Activated CD4-positive, alpha-beta T cell treated with anti-CD3 and anti-CD28 coated beads, Interleukin-2, amount 50 U/mL, for 16 hours (primary cell): ENCODE results near the gene PER2.

Source experiments
- DNase-seq: peaks from one replicate; pipeline ENCODE4 v3.0.0-alpha.2; 2020

PER2 gene

DNA sequence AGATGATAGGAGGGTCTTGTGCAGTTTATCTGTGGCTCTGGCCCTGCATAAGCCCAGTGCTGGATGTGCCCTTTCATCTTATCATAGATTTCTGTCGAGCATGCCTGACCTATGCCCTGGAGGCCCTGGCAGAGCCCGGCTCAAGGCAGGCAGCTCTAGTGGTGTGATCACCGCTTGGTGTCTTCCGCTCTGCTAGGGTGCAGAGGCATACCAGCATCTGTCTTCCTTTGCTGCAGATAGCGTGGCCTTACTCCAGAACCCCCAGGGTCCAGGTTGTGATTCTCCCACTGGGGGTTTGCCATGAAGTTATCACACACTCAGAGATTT lies 18.2 kb upstream of the PER2 start:
- DNase-seq, result no peak

DNA sequence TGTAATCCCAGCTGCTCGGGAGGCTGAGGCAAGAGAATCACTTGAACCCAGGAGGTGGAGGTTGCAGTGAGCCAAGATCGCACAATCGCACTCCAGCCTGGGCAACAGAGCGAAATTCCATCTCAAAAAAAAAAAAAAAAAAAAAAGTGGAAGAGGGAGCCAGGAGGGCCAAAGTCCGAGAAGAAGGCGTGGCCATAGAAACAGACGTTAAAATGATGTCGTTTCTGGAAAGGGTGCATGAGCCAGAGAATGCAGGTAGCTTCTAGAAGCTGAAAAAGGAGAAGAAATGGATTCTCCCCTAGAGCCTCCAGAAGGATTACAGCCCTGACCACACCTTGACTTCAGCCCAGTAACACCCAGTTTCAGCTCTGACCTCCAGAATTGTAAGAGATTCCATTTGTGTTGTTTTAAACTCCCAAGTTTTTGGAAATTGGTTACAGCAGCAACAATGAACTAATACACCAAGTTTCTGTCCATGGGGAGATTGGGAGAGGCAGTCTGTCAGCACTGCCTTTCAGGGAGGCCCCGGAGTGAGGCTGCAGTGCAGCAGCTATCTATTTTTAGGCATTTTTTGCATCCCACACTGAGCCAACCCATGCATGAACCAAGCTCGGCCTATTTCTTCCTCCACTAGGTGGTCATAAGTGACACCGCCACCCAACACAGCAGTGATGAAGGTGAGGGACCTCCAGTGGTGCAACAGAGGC lies 17.7 kb upstream of the PER2 start:
- no peak for DNase-seq

- no peak for DNase-seq
Measured at GRCh38 chr2:238305092-238305862, 16.9 kb upstream of the PER2 start.

- no peak for DNase-seq
Measured at GRCh38 chr2:238304116-238304515, 15.7 kb upstream of the PER2 start.

- DNase-seq, result no peak
Measured at GRCh38 chr2:238302751-238303150, 14.3 kb upstream of the PER2 start.

GRCh38 chr2:238302087-238302486 lies 13.7 kb upstream of the PER2 start:
- DNase-seq, result no peak

DNA sequence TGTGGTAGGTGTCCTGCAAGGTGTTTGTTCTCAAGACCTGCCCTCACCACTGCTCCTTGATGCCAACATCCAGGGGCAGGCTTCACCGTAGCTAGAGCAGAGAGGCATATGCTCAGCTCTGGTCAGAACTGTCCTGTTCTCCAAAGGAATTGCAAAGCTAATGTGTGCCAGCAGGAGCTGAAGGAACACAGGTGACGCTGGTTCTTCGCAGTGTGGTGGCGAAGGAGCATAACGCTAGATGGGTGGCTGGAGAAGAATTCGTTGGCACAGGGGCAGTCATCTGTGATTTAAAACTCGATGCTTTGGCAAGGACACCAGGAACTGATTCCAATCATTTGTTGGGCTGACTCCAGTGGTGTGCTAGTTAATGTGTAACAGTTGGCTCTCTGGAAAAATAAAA lies 11.4 kb upstream of the PER2 start:
- DNase-seq, result no peak

GRCh38 chr2:238296638-238297457 lies 8.4 kb upstream of the PER2 start:
- DNase-seq, result no peak

DNA sequence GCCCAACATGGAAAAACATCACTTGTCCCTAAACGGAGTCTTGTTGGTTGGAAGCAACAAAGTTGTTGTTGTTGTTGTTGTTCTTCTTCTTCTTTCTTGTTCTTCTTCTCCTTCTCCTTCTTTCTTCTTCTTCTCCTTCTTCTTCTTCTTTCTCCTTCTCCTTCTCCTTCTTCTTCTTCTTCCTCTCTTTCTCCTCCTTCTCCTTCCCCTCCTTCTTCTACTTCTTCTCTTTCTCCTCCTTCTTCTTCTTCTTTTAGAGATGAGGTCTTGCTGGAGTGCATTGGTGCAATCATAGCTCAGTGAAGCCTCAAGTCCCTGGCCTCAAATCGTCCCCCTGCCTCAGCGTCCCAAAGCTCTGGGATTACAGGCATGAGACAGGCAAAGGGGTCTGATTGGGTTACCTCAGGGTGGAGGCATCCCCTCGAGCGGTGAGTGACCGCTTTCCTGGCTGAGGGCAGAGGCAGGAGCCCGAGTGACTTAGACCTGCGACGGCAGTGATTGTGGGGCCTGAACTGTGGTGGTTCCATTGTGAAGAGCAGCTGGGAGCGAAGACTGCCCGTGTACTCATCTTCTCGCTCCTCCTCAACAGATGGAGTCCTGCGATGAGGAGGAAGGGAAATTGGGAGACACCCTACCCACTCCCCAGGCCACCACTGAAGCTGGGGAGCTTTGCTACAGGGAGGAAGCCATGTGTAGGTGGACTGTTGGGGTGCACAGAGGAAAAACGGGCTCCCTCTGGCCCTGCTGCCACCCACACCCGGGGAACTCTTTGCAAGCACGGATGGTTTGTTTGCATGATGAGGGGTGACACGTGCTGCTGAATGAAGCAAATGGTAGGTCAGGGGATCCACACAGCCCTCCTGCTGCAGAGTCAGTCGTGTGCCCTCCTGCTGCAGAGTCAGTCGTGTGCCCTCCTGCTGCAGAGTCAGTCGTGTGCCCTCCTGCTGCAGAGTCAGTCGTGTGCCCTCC lies 7.0 kb upstream of the PER2 start:
- no peak for DNase-seq

- no peak for DNase-seq
Measured at GRCh38 chr2:238294393-238295143, 6.2 kb upstream of the PER2 start.

- no peak for DNase-seq
Measured at GRCh38 chr2:238294046-238294392, 5.6 kb upstream of the PER2 start.

- DNase-seq, result no peak
Measured at GRCh38 chr2:238291550-238292281, 3.3 kb upstream of the PER2 start.

DNA sequence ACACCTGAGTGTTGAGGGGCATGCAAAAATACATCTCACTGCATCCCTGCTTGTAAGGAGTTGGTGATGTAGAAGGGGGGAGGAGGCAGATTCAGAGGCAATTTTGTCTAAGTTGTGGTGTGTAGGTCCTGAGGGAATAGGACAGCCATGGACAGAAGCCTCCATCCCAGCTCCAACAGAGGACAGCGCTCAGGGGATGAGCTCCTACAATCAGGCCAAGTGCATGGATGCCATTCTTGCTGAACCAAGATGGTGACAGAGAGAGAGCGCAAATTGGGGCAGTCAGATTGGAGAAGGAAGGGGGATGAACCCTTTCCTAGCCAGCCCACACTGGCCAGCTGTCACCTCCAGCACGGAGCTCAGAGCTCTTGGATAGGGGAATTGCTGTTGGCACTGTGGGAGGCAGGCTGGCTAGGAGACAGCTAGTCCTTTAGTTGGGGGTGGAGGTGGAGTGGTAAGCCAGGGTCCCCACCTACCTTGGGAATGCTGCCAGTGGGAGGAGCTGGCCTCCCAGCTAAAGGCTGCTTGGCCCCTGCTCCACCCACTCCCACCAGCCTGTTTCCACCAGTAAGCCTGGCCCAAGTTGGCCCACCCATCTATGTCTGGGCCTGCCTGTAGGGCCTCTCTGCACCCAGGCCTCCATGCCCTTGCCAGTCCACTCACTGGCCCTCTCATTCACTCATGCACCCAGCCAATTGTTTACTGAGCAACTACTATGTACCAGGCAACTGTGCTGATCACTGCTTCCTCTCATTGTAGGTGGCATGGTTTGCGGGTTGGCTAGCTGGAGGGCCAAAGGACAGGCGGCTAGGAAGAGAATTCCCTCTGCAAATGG lies 2.5 kb upstream of the PER2 start:
- no peak for DNase-seq

DNA sequence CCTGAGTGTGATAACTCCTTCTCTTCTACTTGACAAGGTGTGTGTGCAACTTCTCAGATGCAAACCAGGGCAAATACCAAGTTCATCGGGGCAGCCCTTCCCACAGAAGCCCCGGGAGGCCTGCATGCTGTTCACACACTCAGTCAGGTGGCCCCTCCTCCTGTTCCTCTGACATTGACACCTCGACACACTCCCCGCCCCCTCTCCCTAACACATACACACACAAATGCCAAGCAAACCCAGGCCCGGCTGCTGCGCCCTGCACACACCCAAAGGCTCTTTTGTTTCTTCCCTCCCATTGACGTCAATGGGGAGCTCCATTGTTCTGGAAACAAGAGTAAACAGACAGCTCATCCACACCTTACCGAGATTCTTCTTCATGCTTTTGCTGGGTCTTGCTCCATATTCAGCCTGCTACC lies 1.7 kb upstream of the PER2 start:
- no peak for DNase-seq

GRCh38 chr2:238289574-238289973 lies 1.2 kb upstream of the PER2 start:
- no peak for DNase-seq

DNA sequence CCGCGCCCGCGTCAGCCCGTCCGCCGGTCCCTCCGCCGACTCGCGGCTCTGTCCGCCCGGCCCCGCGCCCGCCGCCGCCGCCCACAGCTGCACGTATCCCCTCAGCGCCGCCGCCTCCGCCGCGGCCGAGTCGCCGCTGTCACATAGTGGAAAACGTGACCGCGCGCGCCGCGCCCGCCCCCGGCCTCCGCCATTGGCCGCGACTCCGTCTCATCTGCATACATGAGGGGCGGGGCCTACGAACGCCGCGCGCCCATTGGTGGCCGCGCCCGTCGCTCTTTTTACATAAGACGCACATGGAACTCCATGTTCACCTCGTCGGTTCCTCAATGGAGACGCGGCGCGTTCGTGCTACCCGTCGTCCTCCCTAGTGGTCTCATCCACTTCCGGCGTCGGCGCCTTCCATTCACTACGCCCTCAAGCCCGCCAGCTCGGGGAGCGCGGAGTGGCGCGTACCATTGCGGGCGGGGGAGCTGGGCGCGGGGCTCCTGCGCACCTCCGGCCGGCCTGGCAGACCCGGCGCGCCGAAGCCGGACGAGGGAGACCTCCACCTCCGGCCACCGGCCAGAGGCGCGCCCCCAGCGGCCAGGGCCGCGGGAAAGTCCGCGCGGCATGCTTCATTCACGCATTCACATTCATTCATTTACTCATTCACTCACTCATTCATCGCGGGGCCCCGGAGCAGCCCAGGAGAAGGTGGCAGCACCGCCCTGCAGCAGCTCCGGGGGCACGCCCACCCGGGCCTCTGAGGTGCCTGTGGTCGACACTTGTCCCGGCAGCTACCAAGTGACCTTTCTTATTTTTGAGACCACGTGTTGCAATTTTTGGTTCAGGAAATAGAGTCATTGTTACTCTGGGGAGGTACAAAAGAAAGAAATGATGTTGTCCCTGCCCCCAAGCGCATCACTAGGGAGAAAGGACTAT lies 502 bp upstream of the PER2 start:
- peak; percentile 98 for DNase-seq

DNA sequence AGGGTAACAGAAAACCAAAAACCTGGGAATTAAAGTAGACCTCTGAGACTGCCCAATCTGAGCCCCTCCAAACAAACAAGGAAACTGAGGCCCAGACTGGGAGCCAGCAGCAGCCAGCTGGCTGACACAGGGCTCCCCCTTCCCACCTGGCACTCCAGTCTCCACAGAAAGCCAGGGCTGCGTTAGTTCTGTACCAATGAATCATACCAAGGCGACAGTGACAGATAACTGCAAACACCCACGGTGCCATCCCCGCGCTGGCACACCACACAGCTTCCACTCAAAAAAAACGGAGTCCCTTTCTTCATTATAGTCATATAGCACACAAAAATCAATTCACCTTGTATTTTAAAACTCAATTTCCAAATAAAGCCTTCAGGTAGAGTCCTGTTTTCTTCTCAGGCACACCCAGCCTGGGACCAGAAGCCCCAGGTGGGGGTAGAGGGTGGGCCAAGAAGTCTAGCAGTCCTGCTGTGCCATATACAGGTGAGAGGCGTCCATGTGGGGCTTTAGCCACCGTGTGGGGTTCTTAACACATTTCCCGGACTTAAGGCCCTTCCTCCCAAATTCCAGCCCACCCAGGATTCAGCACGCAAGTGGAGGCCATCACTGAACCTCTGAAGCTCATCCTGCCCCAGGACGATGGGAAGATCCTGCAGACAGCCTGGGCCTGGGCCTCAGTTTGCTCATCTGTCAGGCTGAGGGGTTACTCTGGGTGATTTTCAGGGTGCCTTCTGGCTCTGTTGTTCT lies 1.2 kb downstream of the PER2 start:
- DNase-seq, result peak; percentile 19

DNA sequence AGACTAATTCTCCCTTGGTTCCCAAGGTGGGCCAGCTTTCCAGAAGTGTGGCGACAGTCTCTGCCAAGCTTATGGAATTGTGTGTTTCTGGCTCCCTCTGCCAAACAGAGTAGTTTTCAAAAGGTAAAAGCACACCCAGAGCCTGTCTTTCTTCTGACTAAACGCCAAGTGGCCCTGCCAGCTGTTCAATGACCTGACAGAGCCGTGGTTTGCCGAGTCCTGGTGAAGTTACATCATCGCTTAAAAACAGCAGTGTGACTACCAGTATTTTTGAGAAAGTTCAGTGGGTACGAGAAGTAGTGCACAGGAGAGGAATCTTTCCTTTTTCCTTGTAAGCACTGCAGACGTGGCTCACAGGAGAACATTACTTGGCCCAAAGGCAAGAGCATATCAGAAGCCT lies 1.9 kb downstream of the PER2 start:
- DNase-seq, result no peak
